ENCODE measurements around the gene LTBP1.

GRCh38 chr2:33262097-33262496 is 315.3 kb downstream of the LTBP1 start:
- no peak for TF ChIP-seq EZH2phosphoT487 (IDR thresholded peaks at IDR 0.05; ENCODE audit: unreplicated experiment)
- no peak for TF ChIP-seq EZH2 (IDR thresholded peaks at IDR 0.05; ENCODE audit: low read depth, unreplicated experiment)
- no peak for TF ChIP-seq CTCF (conservative IDR thresholded peaks at IDR 0.05; ENCODE audit: low read depth in 2 of 2)
- no peak for TF ChIP-seq REST (IDR thresholded peaks at IDR 0.05; ENCODE audit: unreplicated experiment)
- no peak for TF ChIP-seq CREB1 (CRISPR knock-in tag; IDR thresholded peaks at IDR 0.05; ENCODE audit: low read depth)
- TF ChIP-seq POLR2AphosphoS5 (IDR thresholded peaks at IDR 0.05; ENCODE audit: low read depth) = no peak
- TF ChIP-seq NANOG (IDR thresholded peaks at IDR 0.05; ENCODE audit: borderline replicate concordance) = no peak
- TF ChIP-seq ZNF331 (CRISPR knock-in tag; IDR thresholded peaks at IDR 0.05; ENCODE audit: low read depth) = no peak

All from GM23338 (cell line).